Pancreas (tissue), 10 donors: ENCODE measurements around the gene ONECUT1. TPM values are rescaled to one million over a fixed set of nuclear protein-coding genes. Genes with fewer than 3 reads are reported as not detected.

Experiments used
- ATAC-seq, 4 donors: fragments of 200-7000 bp; cut with Tn5 transposase; one replicate each; pipeline versions ENCODE4 v1.8.0 to v1.9.1; 2020; ENCODE audit warnings: mild to moderate bottlenecking in 4 of 4, moderate library complexity in 4 of 4
- DNase-seq, 6 donors: peaks; one replicate each; pipeline ENCODE4 v3.0.0-alpha.2; 2020
- FAIRE-seq: peaks from 2 replicates; lab custom pipeline; 2012; peaks lifted over from hg19 to GRCh38; lab: Jason Lieb, UNC
- H3K27ac ChIP-seq, 4 donors: fragments of 200-600 bp; sonication (generic); 1 replicate in 3 of 4; 2 replicates in 1 of 4; pipeline versions ENCODE4 v1.5.0 to v1.8.0; 2020
- H3K27me3 ChIP-seq, 4 donors: fragments of 200-600 bp; one replicate each; pipeline ENCODE4 v1.8.0; 2021
- H3K36me3 ChIP-seq, 3 donors: fragments of 200-600 bp; sonication (generic) in 1 of 3; one replicate each; pipeline versions ENCODE4 v1.5.0 to v1.8.0; 2020 to 2021
- H3K4me1 ChIP-seq, 3 donors: fragments of 200-600 bp; one replicate each; pipeline ENCODE4 v1.8.0; 2021
- H3K4me3 ChIP-seq, 4 donors: fragments of 200-600 bp; sonication (generic) in 2 of 4; one replicate each; pipeline versions ENCODE4 v1.5.0 to v1.8.0; 2020 to 2021
- H3K9me3 ChIP-seq, 4 donors: fragments of 200-600 bp; one replicate each; pipeline ENCODE4 v1.8.0; 2021
- WGBS, 2 donors: extraction: QIAGEN DNeasy Blood & Tissue Kit; methylation state at CpG; one replicate each; pipeline ENCODE4 v1.1.7; 2013; 5-methylcytosine and 5-hydroxymethylcytosine counted together
- intact Hi-C, 3 donors: fragments of 100-400 bp; cut with DNase I; formaldehyde crosslinking; loops; one replicate each; pipeline versions ENCODE4 v1.11.1 to v1.14.2; 2022
- polyA plus RNA-seq, 2 donors: library from polyadenylated mRNA; stranded (reverse); fragments of 200-250 nt; gene quantifications; one replicate each; pipeline ENCODE4 v1.2.3, GENCODE V29; 2013
- total RNA-seq, 6 donors: library from RNA; stranded (reverse); fragmentation: NEBNext Ultra II Directional in 4 of 6; extraction: Animal tissue kit (Norgen Biotek cat#: 25700) in 4 of 6; gene quantifications; one replicate each; pipeline versions ENCODE4 v1.2.1 to v1.2.4, GENCODE V29; 2021 to 2023
- TF ChIP-seq, protein P1 (sequence below), 4 donors: fragments of 200-600 bp; sonication (generic) in 3 of 4; IDR thresholded peaks; one replicate each; pipeline versions ENCODE4 v1.5.0 to v1.8.0; 2021; ENCODE audit warnings: antibody characterized with exemption in 4 of 4
- donor health status: healthy with polysubstance abuse.
- donor health status: DM: no; HTN: no; CAD: no; lungs with moderate emphysema.
- donor health status: DM: no; HTN: no; CAD: no.
- donor health status: control.
- donor health status: control.
- donor health status: Bipolar disorder and iron deficiency.
- donor health status: DM: yes; HTN: yes; CAD: no.
- donor health status: DM: no; HTN: no; CAD: no.
- donor health status: DM: no; HTN: no; CAD: no.
- donor health status: DM: yes; HTN: yes; CAD: no.

Gene ONECUT1
- total and polyA plus RNA-seq, 8 donors: 8.0 to 56.2 (median 36.8) TPM

DNA sequence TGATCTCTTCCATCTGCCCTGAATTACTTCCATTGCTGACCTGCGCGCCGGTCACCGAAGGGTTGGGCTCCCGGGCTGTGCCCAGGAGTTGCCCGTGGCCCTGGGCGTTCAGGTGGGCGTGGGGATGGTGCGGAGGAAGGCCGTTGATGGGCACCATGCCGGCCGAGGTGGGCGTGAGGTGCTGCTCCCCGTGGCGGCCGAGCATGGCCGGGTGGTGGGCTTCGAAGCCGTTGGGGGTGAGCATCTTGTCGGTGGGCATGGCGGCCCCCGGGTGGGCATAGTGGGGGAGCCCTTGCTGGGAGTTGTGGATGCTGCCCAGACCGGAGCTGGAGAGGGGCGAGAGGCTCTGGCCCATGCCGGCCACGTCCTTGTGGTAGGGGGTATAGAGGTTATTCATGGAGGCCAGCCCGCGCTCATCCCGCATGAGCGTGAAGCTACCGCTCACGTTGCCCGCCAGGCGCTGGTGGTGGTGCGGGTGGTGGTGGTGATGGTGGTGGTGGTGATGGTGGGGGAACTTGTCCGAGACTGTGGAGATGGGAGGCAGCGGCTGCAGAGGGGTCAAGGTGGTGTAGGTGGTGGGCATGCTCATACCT is 1.0 kb downstream of the ONECUT1 start:
- Histone ChIP-seq H3K27ac (peak overlapping the region; percentile 62 to 92 (median 79)), H3K4me3 (peak overlapping the region; percentile 61 to 83 (median 66)), H3K4me1 (no peaks in the 10 kb centered on the region), H3K27me3 (no peaks in the 10 kb centered on the region), H3K9me3 (no peaks in the 10 kb centered on the region), H3K36me3 (no peaks in the 10 kb centered on the region)
- intact Hi-C loops: loop anchor here in 1 of 3 donors (10.0 kb wide), 1 partner anchor 666 kb away; no protein-coding TSS in a partner anchor
- TF ChIP-seq, protein P1, sequence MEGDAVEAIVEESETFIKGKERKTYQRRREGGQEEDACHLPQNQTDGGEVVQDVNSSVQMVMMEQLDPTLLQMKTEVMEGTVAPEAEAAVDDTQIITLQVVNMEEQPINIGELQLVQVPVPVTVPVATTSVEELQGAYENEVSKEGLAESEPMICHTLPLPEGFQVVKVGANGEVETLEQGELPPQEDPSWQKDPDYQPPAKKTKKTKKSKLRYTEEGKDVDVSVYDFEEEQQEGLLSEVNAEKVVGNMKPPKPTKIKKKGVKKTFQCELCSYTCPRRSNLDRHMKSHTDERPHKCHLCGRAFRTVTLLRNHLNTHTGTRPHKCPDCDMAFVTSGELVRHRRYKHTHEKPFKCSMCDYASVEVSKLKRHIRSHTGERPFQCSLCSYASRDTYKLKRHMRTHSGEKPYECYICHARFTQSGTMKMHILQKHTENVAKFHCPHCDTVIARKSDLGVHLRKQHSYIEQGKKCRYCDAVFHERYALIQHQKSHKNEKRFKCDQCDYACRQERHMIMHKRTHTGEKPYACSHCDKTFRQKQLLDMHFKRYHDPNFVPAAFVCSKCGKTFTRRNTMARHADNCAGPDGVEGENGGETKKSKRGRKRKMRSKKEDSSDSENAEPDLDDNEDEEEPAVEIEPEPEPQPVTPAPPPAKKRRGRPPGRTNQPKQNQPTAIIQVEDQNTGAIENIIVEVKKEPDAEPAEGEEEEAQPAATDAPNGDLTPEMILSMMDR (IDR thresholded peaks at IDR 0.05): no peak
- FAIRE-seq (no peak), DNase-seq (peak in 5 of 6 donors; percentile 10 to 87 (median 56)), ATAC-seq (no peak)
- WGBS, 2 donors: 1 to 2% methylated on average over 37 of the region's 37 CpGs

DNA sequence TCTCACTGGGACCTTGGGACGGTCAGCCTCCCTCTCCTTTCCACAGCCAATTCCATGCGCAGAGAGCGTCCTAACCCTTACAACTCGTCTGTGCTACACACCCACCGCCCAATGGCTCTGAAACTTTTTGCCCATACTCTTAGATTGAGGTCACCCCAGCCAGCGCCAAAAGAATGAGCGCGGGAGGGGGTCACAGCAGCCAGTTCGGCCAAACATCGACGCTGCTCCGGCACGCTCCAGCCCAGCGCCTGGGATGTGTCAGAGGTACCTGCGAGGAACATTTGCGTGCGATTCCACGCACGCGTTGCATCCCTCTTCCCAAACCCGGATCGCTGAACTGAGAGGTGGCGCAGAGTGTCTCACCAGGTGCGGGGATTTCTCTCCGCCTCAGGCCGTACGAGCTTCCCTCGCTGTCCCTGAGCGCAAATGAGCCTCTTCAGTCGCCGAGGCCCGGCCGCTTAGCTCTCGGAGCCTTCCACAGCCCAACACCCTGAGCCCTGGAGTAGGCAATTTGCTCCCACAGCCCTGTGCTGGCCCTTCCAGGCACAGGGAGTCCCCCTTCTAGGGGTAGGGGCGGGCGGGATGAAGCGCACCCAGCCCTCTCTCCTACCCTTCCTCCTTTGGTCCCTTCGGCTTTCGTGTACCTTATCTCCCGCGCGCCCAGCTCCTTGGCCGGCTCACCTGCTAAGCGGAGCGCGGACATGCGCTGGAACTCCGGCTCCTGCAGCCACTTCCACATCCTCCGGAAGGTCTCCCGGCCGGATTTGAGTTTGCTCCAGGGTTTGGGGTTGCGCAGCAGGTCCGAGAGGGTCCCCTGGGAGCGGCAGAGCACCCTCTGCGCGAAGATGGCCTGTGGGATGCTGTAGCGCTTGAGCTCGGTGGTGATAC is 1.8 kb downstream of the ONECUT1 start:
- Histone ChIP-seq H3K4me3 (peak overlapping the region; percentile 61 to 83 (median 66)), H3K27me3 (no peaks in the 10 kb centered on the region), H3K9me3 (no peaks in the 10 kb centered on the region), H3K27ac (peak overlapping the region; percentile 62 to 92 (median 79)), H3K36me3 (no peaks in the 10 kb centered on the region), H3K4me1 (no peaks in the 10 kb centered on the region)
- DNase-seq (peak in 5 of 6 donors; percentile 33 to 68 (median 49)), ATAC-seq (no peak), FAIRE-seq (no peak)
- TF ChIP-seq, protein P1 (IDR thresholded peaks at IDR 0.05): no peak
- WGBS, 2 donors: 1 to 2% methylated on average over 57 to 58 of the region's 58 CpGs
- intact Hi-C loops: loop anchor here in 1 of 3 donors (10.0 kb wide), 1 partner anchor 666 kb away; no protein-coding TSS in a partner anchor

DNA sequence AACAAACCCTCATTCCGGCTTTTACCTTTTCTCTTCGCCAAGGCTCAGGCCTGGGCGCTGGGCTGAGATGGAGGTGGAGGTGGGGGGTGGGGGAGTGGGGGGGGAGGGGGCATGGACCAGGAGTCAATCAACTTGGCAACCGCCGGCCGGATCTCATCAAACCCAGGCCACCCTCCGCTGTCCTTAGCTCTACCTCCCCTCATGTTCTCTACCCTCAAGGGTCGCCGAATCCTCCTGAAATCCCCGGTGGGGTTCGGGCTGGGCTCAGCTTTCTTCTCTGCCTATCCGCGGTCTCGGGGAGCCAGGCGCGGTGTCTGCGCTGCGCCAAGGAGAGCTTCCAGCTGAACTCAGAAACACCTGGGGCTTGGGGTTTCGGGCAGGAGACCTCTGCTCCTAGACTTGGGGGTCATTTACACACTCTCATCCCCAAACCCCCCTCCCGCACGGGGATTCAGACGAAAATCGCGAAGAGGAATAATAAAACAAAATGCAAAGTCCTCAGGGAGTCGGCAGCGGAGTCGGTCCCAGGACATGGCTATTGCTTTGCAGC is 2.5 kb downstream of the ONECUT1 start:
- FAIRE-seq: no peak

DNA sequence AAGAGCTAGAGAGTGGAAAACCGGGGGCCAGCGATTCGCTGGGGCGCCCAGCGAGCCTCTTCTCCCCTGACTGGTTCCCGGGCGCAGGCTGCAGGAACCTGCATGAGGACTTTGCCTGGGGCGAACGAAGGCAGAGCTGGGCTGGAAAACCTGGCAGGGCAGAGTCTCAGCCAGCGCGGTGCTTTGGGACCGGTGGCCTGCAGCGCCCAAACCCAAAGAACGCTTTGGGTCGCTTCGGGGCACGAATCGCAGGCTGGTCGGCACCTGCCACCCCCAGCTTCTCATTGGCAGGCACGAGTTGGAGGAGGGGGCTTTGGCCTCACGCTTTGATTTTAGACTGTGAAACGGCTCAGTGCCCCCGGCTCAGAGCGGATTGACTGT is 3.0 kb downstream of the ONECUT1 start:
- FAIRE-seq (no peak), ATAC-seq (no peak), DNase-seq (peak in 3 of 6 donors; percentile 31 to 70 (median 54))
- no peaks in the 10 kb centered on the region for H3K36me3 ChIP-seq
- intact Hi-C loops: loop anchor here in 1 of 3 donors (10.0 kb wide), 1 partner anchor 668 kb away; no protein-coding TSS in a partner anchor
- peaks cover 0 to 6% (median 5%) of the 10 kb centered on the region in 3 donors for H3K4me1 ChIP-seq
- WGBS, 2 donors: 1% methylated on average over 23 to 24 of the region's 24 CpGs
- H3K4me3 ChIP-seq: peak overlapping the region; percentile 44 to 70 (median 56)
- peak overlapping the region; percentile 86 to 92 (median 88) for H3K27ac ChIP-seq
- no peaks in the 10 kb centered on the region for H3K9me3 ChIP-seq
- H3K27me3 ChIP-seq: no peaks in the 10 kb centered on the region
- TF ChIP-seq, protein P1 (IDR thresholded peaks at IDR 0.05): no peak

More for the DNA sequence above, 2.5 kb downstream of the ONECUT1 start:
- TF ChIP-seq, protein P1 (IDR thresholded peaks at IDR 0.05): no peak
- DNase-seq: peak in 5 of 6 donors; percentile 25 to 68 (median 44)
- H3K36me3 ChIP-seq: no peaks in the 10 kb centered on the region
- 1% methylated on average over 27 of the region's 27 CpGs for WGBS, 2 donors
- ATAC-seq: no peak
- peaks cover 0 to 5% (median under 1%) of the 10 kb centered on the region in 3 donors for H3K4me1 ChIP-seq
- intact Hi-C loops: loop anchor here in 1 of 3 donors (10.0 kb wide), 1 partner anchor 667 kb away; no protein-coding TSS in a partner anchor
- H3K4me3 ChIP-seq: peak overlapping the region; percentile 61 to 83 (median 66)
- peak overlapping the region; percentile 62 to 92 (median 88) for H3K27ac ChIP-seq
- H3K27me3 ChIP-seq: no peaks in the 10 kb centered on the region
- no peaks in the 10 kb centered on the region for H3K9me3 ChIP-seq
